Left hindlimb (tissue), 1 donor: ENCODE measurements around the gene ETFA.
A peak's percentile ranks its signal among the peaks of the same experiment; 100 is the strongest.

Experiments used
- DNase-seq: peaks from one replicate; pipeline ENCODE4 v3.0.0-alpha.2; 2018

ETFA gene

DNA sequence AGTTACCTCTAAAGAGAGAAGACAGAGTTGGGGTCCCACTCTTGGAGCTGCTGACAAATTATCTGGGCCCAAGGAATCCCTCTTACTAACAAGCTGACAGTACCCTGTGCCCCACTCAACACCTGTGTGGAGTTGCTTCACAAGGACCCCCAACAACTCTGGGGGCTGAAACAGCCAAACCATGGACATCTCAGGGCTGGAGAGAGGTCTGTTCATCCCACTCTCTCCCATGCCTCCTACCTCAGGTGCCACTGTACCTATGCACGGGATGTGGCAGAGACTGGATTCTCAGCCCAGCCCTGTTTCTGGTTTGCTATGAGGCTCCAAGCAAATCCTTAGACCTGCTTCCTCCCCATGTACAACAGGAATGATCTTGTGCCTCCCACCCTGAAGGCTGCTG is 101.7 kb downstream of the ETFA start:
- no peak for DNase-seq

DNA sequence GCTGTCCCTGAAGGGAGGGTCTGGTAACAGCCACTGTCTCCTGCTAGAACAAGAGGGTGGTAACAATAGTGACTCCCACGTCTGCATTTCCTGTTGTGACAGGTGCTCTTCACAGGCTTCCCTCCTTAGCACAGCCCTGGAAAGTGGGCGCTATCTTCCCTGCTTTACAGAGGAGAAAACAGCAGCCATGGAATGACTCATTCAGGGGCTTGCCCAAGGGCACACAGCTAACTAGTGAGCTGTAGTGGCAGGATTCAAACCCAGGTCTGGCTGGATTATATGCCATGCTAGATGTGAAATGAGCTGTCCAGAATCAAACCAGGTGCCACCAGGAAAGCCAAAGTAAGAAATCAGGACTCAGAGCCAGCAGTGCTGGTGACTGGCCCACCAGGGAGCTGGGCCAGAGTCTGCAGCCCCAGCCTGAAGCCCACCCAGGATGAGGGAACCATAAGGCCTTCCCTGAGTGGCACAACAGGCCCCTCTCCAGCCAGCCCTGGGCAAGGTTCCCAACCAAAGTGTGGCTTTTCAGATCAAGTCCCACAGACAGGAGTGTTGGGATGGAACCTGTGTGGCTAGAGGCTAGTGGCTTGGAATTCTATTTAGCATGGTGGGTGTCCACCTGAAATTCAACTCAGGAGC is 102.4 kb downstream of the ETFA start:
- no peak for DNase-seq

DNA sequence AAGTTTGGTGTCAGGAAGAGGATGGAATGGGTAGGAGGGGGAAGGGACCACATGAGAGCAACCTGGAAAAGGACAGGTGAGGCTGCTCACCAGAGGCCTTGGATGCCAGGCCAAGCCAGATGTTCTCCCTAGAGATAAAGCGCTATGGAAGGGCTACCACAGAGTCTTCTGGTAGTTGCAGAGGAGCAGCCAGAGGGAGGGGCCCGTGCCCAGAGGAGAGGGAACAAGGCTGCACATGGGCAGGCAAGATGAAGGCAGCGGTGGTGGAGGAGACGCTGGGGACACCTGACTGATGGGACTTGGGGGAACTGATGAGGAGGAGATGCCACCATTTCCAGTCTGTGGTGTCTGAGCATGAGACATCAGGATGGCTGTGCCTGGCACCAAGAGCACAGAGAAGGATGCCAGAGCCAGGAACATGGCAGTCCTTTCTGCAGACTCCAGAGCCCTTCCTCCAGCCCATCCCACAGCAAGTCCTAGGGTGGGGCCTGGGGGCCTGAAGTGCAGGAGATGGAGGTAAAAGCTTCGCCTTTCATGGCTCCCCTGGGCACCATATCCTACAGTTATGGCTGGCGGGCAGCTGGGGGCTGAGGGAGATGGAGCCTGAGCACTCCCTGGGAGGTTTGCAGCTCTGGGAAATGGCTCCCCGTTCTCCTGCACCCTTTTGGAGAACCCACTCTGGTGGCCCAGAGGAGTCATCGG is 103.0 kb downstream of the ETFA start:
- DNase-seq, result no peak

DNA sequence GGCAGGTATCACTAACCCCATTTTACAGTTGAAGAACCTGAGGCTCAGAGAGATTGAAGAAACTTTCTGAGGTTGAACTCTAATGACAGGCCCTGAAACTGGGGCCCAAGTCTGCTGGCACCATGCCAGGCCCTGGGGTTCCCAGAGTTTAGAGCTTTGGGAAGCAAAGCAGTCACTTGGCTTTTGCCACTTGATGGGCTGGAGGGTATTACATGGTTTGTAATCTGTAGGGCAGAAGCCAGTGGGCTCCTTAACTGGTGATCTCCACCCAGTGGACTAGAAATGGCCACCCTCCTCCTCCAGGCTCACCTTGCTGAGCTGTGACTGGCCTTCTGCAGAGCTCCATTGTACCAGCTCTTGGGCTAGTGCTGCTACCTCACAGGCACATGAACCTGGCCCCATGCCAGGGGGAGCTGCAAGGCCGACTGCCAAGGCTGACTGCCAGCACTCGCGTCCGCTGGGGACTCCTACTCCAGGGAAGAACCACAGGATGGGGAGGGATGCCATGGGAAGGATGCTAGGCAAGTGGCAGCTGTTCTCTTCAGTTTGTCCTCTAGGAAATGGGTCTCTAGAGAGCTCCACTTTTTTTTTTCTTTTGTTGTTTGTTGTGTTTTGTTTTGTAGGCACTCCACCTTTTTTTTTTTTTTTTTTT is 104.8 kb downstream of the ETFA start:
- no peak for DNase-seq

DNA sequence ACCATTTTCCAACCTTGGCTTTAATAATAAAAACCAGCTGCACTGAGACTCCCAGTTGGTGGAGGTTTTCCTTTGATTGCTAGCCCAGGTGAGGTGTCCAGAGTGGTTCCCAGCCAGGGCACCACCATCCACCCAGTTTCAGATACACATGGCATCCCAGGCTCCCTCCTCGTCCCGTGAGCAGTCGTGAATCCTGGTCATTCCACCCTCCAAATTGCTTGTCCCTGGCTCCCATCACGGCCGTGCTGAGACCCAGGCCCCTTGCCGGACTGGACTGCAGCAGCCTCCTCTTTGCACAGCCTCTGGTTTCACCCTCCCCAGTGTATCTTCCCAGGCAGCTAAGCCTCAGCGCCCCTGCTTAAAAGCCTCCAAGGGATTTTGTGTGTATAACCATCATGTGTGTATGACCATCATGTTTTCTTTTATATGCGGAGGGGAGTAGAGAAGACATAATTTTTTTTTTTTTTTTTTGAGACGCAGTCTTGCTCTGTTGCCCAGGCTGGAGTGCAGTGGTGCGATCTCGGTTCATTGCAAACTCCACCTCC is 106.3 kb downstream of the ETFA start:
- DNase-seq, result no peak

DNA sequence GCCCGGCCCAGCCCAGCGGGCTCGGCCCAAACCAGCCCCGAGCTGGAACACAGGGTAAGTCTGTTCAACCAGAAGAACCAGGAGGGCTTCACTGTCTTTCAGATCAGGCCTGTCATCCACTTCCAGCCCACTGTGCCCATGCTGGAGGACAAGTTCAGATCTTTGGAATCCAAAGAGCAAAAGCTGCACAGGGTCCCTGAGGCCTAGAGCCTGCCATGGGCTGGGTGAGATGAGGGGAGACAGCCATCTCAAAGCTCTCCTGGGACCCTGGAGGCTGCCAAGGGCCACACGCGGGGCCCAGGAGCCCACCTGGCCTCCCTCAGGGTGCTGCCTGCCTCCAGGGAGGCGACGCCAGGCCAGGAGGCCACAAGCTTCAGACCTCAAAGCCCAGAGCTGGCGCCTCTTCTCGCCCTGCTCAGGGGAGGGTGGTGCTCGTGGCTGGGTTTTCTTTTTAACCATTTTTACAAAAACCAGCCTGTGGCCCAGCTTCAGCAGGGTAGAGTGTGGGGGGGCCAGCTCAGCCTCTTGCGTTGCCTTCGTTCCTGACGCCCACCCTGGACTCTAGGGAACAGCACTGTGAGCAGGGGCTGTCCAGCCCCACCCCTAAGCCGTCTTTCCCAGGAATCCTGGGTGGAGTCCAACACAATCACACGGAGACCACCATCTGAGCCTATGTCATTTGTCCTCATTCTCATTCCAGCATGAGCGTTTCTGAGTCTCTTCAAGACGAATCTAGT is 107.0 kb downstream of the ETFA start:
- no peak for DNase-seq

DNA sequence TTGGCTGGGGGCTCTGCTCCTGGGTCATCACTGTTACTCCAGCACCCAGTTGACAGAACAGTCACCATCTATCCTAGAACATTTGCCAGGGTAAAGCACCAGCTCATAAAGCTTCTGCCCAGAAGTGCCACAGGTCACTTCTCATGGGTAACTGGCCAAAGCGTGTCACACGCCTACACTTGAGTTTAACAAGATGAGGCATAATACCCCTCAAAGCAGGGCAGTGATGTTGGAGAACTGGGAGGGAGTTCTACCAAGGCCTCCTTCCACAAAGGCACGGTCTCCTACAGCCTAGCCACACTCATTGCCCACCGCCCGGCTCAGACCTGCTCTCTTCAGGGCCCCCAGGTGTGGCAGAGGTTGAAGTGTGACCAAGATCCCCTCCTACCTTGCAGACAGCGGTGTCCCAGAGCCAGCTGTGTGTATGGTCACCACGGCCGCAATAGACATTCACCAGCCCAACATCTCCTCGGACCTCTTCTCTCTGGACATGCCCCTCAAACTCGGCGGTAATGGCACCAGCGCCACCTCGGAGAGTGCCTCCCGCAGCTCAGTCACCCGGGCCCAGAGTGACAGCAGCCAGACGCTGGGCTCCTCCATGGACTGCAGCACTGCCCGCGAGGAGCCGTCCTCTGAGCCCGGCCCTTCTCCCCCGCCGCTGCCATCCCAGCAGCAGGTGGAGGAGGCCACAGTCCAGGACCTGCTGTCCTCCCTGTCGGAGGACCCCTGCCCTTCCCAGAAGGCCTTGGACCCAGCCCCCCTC is 107.7 kb downstream of the ETFA start:
- DNase-seq, result no peak

DNA sequence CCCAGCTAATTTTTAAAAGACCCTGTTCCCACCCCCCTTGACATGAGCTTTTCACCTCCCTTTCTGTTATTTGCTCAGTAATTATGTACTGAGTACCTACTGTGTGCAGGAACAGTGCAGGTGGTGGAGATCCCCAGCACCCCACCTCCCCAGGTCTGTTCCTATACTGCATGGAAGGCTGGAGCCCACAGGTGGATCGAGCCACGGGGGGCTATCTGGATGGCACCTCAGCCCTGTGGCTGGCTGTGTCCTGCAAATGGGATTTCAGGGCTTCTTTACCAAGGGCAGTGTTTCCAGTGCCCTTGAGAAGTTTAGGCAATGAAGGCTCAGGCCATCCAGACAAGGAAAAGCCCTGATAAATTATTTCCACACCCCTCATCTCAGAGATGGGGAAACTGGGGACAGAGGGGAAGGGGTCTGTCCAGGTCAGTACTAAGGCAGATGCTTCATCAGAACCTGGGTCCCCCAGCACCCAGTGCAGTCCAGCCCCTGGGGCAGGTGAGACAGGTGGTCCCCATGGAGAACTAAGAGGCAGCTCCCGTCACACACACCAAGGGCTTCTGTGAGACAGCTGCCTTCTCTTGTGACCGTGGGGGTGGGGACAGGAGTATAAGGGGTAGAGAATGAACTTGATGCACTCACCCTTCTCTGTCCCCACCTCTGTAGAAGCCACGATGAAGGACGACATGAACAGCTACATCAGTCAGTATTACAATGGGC is 109.6 kb downstream of the ETFA start:
- DNase-seq, result no peak

DNA sequence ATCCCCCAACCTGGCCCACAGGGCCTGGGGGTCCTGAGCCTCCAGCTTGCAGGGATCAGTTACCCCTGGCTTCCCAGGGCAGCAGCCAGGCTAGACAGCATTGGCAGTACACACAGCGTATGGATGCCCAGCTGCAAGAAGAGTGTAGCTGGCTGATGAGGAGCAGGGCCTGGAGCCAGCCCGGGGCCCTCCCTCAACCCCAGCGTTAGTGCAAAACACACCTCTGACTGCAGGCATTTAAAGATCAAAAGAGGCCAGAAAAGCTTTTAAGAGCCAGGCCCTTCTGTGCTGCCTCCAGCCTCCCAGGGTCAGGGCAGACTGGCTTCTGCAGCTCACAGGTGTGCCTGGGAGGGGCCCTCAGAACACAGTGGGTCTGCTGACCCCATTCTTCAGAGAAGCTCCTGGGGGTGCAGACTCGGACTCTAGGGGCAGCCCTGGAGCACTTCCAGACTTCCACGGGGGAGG is 110.6 kb downstream of the ETFA start:
- no peak for DNase-seq

DNA sequence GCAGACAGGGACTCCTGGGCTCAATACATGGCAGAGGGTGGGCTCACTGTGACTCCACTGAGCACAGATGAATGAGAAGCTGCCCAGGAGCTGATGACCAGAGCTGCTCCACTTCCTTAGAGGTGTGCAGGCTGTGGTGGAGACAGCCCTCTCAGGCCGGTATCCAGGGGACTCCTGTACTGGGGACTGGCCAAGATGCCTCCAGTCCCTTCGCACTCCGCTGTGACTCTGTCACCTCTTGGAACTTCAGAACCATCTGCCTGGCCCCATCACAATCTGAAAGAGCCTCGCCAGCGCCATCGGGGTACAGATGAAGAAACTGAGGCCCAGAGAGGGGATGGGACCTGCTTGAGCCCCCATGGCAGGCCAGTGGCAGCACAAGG is 111.2 kb downstream of the ETFA start:
- DNase-seq, result no peak

DNA sequence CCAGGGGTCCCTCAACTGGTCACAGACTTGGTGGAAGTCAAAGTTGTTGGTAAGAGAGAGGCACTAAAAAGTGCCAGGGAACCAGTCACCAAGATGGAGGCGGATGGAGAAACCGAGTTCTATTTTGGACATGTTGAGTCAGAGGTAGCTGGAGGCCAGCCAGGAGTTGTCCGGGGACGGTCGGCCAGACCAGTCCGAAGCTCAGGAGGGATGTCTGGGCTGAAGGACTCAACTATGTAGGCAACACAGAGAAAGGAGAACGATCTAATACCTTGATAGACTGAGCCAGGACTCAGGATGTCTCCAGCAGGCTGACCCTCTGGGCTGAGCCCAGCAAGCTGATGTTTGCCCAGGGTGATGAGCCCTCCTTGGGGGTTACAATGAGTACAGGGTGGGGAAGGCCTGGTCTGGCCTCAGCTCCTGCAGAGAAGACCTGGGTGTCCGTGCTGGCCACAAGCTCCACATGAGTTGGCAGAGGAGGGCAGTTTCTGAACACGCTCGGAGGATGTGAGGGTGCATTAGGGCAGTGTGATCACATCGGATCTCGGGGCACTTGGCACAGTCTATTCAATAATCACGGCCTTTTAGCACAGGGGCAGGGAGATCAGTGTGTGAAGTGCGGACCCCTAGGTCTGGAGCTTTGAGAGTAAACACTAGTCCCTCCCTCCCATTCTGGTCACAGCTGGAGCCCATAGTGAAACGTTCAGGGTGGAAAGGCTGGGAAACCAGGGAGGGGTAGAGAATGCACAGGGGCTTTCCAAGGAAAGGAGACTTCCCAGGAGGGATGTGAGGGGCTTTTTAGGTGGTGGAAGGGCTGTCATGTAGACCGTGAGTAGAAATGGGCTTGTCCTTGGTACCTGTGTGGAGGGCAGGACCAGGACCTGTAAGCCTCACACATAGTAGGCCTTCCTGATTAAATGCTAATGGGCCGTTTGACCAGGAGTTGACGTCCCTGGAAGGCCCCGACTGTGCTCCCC is 111.9 kb downstream of the ETFA start:
- no peak for DNase-seq

DNA sequence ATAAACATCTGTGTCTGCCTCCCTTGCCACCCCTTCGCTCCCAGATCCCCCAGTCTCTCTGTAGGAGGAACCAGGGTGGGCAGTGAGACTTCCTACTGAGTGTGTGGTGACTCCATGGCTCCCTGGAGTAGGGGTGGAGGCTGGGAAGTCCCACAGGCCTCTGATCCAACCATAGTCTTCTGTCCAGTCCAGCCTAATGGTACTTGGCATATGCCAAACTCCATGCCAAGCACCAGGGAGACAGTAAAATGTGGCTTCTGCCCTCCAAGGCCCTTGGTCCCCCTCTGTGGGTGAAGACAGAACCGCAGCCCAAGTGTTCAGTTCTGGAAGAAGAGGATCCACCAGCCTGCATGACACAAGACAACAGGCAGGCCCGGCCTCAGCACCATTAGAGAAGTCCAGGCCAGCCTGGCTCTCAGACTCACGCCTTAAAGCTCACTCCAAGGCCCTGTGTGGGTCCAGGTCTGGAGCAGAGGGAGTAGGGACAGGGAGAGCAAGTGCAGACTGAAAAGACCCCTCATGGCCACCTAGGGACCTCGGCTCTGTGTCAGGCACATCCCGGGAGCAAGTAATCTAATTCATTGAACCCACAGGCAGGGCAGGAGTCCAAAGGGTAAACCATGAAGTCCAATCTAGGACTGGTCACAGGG is 112.7 kb downstream of the ETFA start:
- DNase-seq, result no peak

DNA sequence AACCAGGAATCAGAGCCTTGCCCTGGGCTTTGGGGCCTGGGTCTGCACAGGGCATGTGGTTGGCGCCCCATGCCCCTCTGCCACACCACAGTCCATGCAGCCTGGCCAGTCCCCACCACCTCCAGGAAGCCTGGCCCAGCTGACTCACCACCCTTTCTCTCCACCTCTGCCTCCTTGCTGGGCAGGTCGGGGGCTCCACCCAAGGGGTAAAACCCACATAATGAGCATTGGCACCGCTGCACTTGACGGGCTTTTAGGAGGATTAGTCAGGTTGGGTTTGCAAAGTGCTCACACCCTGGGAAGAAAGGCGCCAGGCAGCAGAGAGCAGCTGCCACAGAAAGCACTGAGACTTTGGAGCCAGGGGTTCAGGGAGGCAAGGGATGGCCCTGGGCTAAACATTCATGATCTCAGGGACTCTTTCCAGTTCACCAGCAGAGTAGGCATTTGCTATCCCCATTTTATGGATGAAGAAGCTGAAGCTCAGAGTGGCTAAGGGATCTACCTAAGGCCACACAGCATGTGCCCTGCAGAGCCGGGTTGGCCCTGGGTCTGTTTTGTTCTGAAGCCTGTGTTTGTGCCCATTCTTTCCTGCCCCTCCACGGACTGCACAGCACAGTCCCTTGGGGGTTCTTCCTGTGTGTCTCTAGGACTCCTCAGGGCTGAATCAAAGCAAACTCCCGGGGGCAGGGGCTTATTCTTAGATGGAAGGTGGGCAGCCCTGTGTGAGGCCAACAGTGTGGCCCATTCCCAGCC is 113.4 kb downstream of the ETFA start:
- DNase-seq, result no peak

DNA sequence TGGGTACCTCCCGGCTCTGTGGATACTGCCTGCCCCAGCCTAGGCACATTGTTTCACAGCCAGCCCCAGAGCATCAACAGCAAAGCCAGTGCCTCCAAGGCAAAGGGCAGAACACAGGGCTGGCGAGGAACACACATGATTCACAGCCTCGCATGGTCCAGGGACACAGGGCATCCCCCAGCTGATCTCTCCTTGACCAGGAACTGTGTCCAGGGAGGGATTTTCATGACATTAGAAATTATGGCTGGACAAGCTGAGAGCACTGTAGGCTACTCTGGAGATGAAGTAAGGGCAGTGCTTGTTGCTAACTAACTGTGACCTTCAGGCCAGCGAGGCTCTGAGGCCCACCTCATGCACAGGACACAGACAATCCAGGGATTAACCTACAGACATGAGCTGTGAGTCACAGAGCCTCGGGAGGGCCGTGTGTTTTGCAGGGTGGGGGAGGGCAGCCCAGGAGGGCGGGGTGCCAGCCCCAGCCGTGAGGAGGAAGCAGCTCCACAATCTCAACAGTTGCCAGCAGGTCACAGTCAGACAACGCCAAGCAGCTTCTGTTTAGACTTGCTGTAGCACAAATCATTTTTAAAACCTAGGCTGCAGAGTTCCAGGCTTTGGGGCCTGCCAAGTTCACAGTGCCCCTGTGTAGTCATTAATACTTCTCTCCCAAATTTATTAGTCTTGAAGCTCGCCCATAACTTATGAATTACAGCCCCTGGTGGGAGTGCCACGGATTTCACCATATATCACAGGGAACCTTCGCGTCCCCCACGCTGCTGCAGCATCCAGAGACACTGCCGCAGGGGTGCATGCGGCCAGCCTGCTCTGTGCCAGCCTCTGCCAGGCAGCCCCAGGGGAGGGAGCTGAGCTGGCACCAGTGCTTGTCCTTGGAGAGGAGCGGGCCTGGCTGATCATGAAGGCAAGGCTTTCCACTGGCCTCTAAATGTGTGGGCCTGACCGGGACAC is 114.7 kb downstream of the ETFA start:
- peak; percentile 73 for DNase-seq

DNA sequence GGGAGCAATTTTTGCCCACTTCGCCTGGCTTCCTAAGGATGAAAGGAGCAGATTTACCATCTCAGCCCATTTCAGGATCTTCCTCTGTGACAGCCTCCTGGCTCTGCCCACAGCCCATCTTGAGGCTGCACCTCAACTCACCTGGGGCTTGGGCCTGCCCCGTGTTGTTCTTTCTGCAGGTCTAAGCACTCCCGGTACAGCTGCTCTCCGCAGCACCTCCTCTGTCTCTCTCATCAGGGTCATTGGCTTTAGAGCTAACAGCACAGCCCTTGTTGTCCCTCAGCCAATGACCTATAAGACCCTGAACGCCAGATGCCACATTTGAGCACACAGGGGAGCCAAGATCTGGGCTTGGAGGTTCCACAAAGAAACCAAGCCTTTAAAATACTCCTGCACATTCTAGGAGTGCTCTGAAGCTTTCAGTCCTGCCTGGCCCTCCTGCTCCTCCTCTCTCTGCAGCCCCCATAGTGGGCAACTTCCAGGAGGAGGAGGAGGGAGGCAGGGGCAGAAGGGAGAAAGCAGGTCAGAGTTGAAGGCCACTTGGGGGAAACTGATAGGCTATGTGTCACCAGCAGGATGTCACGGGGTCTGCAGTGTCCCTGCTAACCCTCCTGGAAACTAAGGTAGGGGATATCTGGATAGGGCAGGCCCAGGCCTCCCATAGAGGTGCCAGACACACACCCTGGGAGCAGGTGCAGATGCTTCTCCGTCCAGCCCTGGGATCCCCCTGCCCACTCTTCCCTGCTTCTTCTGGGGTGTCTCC is 115.6 kb downstream of the ETFA start:
- no peak for DNase-seq

DNA sequence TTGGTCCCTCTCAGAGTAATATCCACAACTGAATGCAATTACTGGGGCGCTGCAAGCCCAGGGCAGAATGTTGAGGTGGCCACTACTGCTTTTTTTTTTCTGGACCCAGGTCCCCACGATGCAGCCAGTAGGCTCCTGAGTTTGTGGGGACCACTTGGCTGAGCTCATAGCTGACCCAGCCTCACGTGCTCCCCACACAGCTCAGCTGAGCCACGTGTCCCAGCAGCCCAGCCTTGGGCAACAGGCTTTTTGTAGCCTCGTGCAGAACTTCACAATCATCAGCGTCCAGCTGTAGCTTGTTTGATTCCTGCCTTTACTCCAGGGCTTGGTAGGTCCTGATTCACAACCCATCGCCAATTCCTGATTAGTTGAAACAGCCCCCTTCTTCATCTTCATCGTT is 117.3 kb downstream of the ETFA start:
- DNase-seq, result no peak

DNA sequence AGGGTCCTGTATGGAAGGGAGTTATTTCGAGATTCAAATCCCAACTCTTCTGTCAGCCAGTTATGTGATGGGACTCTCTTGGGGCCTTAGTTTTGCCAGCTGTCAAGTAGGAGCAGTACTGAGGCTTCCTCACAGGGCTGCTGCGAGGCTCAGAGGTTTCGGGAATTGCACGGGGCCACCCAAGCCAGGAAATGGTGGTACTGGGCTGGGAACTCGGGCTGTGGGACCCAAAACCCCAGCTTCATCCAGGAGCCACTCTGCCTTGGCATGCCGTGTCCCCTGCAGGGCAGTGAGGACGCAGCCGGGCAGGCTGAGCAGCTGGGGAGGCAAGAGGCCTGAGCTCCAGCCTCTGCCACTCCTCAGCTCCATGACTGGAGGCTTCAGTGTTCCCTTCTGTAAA is 118.6 kb downstream of the ETFA start:
- no peak for DNase-seq
